Measurements from ENCODE around the gene DMD.
A peak's percentile ranks its signal among the peaks of the same experiment; 100 is the strongest.

Gene DMD

GRCh38 chrX:31227250-31227649 is 1984.1 kb downstream of the DMD start:
- intact Hi-C loops (cut with DNase I), result no loop called here
- DNase-seq, result no peak

- no peak for DNase-seq
- intact Hi-C loops (cut with DNase I), result no loop called here
These were observed 1985.5 kb downstream of the DMD start for GRCh38 chrX:31225819-31226218.

- no peak for DNase-seq
- intact Hi-C loops (cut with DNase I), result no loop called here
These were observed 1986.9 kb downstream of the DMD start for GRCh38 chrX:31224381-31225012.

- intact Hi-C loops (cut with DNase I), result no loop called here
- peak in 3 of 42 donors; percentile 11 to 38 (median 25) for DNase-seq
These were observed 1987.5 kb downstream of the DMD start for GRCh38 chrX:31223817-31224216.

GRCh38 chrX:31222946-31223345 is 1988.4 kb downstream of the DMD start:
- DNase-seq, result no peak
- intact Hi-C loops (cut with DNase I), result no loop called here

GRCh38 chrX:31219174-31219573 is 1992.2 kb downstream of the DMD start:
- no peak for DNase-seq
- intact Hi-C loops (cut with DNase I), result no loop called here

- no peak for DNase-seq
- intact Hi-C loops (cut with DNase I), result no loop called here
These were observed 1994.3 kb downstream of the DMD start for GRCh38 chrX:31217084-31217483.

GRCh38 chrX:31215277-31215815 is 1996.0 kb downstream of the DMD start:
- intact Hi-C loops (cut with DNase I), result no loop called here
- DNase-seq, result no peak

- DNase-seq, result peak in 22 of 42 donors; percentile 2 to 62 (median 22)
- intact Hi-C loops (cut with DNase I), result no loop called here
These were observed 1997.4 kb downstream of the DMD start for GRCh38 chrX:31213941-31214340.

GRCh38 chrX:31212856-31213748 is 1998.2 kb downstream of the DMD start:
- intact Hi-C loops (cut with DNase I), result no loop called here
- no peak for DNase-seq

GRCh38 chrX:31209005-31209628 is 2002.2 kb downstream of the DMD start:
- intact Hi-C loops (cut with DNase I), result no loop called here
- DNase-seq, result no peak

GRCh38 chrX:31201503-31201902 is 2009.8 kb downstream of the DMD start:
- no peak for DNase-seq
- intact Hi-C loops (cut with DNase I), result no loop called here

GRCh38 chrX:31200430-31200829 is 2010.9 kb downstream of the DMD start:
- intact Hi-C loops (cut with DNase I), result no loop called here
- no peak for DNase-seq

- DNase-seq, result no peak
- intact Hi-C loops (cut with DNase I), result no loop called here
These were observed 2011.6 kb downstream of the DMD start for GRCh38 chrX:31199840-31200114.

- intact Hi-C loops (cut with DNase I), result no loop called here
- no peak for DNase-seq
These were observed 2012.1 kb downstream of the DMD start for GRCh38 chrX:31199056-31199839.

- DNase-seq, result no peak
- intact Hi-C loops (cut with DNase I), result no loop called here
These were observed 2021.0 kb downstream of the DMD start for GRCh38 chrX:31190221-31190975.

GRCh38 chrX:31186693-31187338 is 2024.5 kb downstream of the DMD start:
- DNase-seq, result no peak
- intact Hi-C loops (cut with DNase I), result no loop called here

- intact Hi-C loops (cut with DNase I), result no loop called here
- no peak for DNase-seq
These were observed 2025.5 kb downstream of the DMD start for GRCh38 chrX:31185884-31186283.

Measured in head of caudate nucleus (tissue), 42 donors.